Mucosa of gallbladder (tissue), 1 donor: ENCODE measurements around the gene AKAP8L. TPM values are rescaled to one million over a fixed set of nuclear protein-coding genes. Genes with fewer than 3 reads are reported as not detected.

Source experiments
- DNase-seq: peaks from one replicate; pipeline ENCODE4 v3.0.0-alpha.2; 2020; ENCODE audit warnings: low spot score
- total RNA-seq: library from RNA; stranded (reverse); gene quantifications from one replicate; pipeline ENCODE4 v1.2.1, GENCODE V29; 2021
- donor health status: DM: no; HTN: no; CAD: no.

AKAP8L gene
- total RNA-seq, 1 donor from 2014 or later, result 110 TPM

GRCh38 chr19:15436012-15436825, 17.4 kb upstream of the AKAP8L start:
- no peak for DNase-seq

- DNase-seq, result no peak
Measured at GRCh38 chr19:15433519-15434069, 14.8 kb upstream of the AKAP8L start.

GRCh38 chr19:15432629-15433518, 14.1 kb upstream of the AKAP8L start:
- DNase-seq, result peak; percentile 93

- DNase-seq, result no peak
Measured at GRCh38 chr19:15432018-15432494, 13.3 kb upstream of the AKAP8L start.

GRCh38 chr19:15431396-15432017, 12.7 kb upstream of the AKAP8L start:
- DNase-seq, result no peak

GRCh38 chr19:15430526-15431120, 11.8 kb upstream of the AKAP8L start:
- no peak for DNase-seq

- no peak for DNase-seq
Measured at GRCh38 chr19:15429825-15430467, 11.2 kb upstream of the AKAP8L start.

GRCh38 chr19:15428956-15429824, 10.4 kb upstream of the AKAP8L start:
- no peak for DNase-seq

- DNase-seq, result no peak
Measured at GRCh38 chr19:15427991-15428471, 9.2 kb upstream of the AKAP8L start.

GRCh38 chr19:15427350-15427700, 8.5 kb upstream of the AKAP8L start:
- DNase-seq, result no peak

GRCh38 chr19:15426485-15427349, 7.9 kb upstream of the AKAP8L start:
- no peak for DNase-seq

GRCh38 chr19:15425321-15425950, 6.6 kb upstream of the AKAP8L start:
- DNase-seq, result no peak

GRCh38 chr19:15424692-15425272, 6.0 kb upstream of the AKAP8L start:
- no peak for DNase-seq

- no peak for DNase-seq
Measured at GRCh38 chr19:15424121-15424520, 5.3 kb upstream of the AKAP8L start.

- DNase-seq, result no peak
Measured at GRCh38 chr19:15423130-15423529, 4.3 kb upstream of the AKAP8L start.

GRCh38 chr19:15422296-15423075, 3.7 kb upstream of the AKAP8L start:
- DNase-seq, result no peak

- DNase-seq, result peak; percentile 18
Measured at GRCh38 chr19:15421721-15422260, 3.0 kb upstream of the AKAP8L start.
